ENCODE data around the gene CACNA2D3.

The CACNA2D3 gene

DNA sequence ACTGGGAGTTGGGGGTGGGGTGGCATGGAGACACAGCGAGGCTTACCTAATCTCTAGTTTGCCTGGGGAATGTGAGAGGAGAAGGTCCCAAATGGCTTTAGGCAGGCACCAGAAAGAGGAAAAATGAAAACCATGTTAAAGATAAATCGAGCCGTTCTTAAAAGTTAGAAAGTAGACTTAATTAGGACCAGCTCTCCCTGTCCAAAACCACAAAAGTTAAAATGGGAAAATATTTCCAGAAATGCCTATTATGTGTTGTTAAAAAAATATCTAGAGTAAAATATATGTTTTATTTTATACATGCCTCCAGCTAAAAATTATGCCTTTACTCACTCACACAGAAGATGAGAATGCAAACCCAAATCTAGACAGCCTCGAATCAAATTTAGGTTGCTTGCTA lies 755.4 kb downstream of the CACNA2D3 start:
- no peak overlapping the region for H3K4me3 ChIP-seq (ENCODE audit: insufficient read depth, low read length, poor library complexity, severe bottlenecking)
- no peaks in the 10 kb centered on the region; the same call in 1 of the 2 replicates for H3K9me3 ChIP-seq (ENCODE audit: insufficient read depth, low read length)
- no peak overlapping the region for H3K27ac ChIP-seq (ENCODE audit: low read depth, low read length)
- H3K79me2 ChIP-seq (ENCODE audit: insufficient read depth, low read length) = no peaks in the 10 kb centered on the region
- H3K9ac ChIP-seq (ENCODE audit: low read length) = no peak overlapping the region
- H3K36me3 ChIP-seq (ENCODE audit: low read length) = no peaks in the 10 kb centered on the region
- H3K4me2 ChIP-seq (ENCODE audit: low read depth, low read length, poor library complexity, severe bottlenecking) = no peak overlapping the region
- no peaks in the 10 kb centered on the region for H3K9me2 ChIP-seq (replicated peaks; ENCODE audit: insufficient read depth, low read length)
- peaks cover 3% of the 10 kb centered on the region; the same call in 1 of the 2 replicates for H3K27me3 ChIP-seq (ENCODE audit: low read length)
- H4K20me1 ChIP-seq (ENCODE audit: low read depth, low read length) = no peaks in the 10 kb centered on the region
- H3F3A ChIP-seq (ENCODE audit: insufficient read depth) = no peaks in the 10 kb centered on the region
- TF ChIP-seq EZH2phosphoT487 (conservative IDR thresholded peaks at IDR 0.05; ENCODE audit: low read length) = no peak
- TF ChIP-seq, protein P1, sequence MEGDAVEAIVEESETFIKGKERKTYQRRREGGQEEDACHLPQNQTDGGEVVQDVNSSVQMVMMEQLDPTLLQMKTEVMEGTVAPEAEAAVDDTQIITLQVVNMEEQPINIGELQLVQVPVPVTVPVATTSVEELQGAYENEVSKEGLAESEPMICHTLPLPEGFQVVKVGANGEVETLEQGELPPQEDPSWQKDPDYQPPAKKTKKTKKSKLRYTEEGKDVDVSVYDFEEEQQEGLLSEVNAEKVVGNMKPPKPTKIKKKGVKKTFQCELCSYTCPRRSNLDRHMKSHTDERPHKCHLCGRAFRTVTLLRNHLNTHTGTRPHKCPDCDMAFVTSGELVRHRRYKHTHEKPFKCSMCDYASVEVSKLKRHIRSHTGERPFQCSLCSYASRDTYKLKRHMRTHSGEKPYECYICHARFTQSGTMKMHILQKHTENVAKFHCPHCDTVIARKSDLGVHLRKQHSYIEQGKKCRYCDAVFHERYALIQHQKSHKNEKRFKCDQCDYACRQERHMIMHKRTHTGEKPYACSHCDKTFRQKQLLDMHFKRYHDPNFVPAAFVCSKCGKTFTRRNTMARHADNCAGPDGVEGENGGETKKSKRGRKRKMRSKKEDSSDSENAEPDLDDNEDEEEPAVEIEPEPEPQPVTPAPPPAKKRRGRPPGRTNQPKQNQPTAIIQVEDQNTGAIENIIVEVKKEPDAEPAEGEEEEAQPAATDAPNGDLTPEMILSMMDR (IDR thresholded peaks at IDR 0.05; ENCODE audit: insufficient read depth, low read length, poor library complexity, severe bottlenecking) = no peak
- no peak overlapping the region for H2AFZ ChIP-seq (ENCODE audit: low read depth, low read length, severe bottlenecking)

DNA sequence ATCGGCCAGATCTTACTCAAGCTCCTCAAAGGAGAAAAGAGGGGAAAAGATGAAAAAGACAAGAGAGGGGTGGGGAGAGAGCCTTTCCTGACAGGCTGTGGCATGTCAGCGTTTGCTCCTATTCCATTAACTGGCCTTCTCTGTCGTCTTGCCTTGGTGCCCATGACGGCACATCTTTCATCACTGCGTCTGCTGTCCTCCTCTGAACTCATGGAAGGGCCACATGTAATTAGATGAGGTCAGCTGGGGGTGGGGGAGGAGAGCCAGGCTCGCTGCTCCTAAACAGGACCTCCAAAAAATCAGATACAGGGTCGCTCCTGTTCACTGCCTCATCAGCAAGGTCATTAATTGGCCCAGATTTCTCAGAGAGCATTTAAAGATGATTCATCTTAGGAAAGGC lies 755.8 kb downstream of the CACNA2D3 start:
- Histone ChIP-seq H3K27me3 (ENCODE audit: low read length) (peaks cover 3% of the 10 kb centered on the region; the same call in 1 of the 2 replicates), H3F3A (ENCODE audit: insufficient read depth) (no peaks in the 10 kb centered on the region), H4K20me1 (ENCODE audit: low read depth, low read length) (no peaks in the 10 kb centered on the region), H3K36me3 (ENCODE audit: low read length) (no peaks in the 10 kb centered on the region), H2AFZ (ENCODE audit: low read depth, low read length, severe bottlenecking) (no peak overlapping the region), H3K9ac (ENCODE audit: low read length) (no peak overlapping the region), H3K9me3 (ENCODE audit: insufficient read depth, low read length) (no peaks in the 10 kb centered on the region; the same call in 1 of the 2 replicates), H3K4me3 (ENCODE audit: insufficient read depth, low read length, poor library complexity, severe bottlenecking) (no peak overlapping the region), H3K4me2 (ENCODE audit: low read depth, low read length, poor library complexity, severe bottlenecking) (no peak overlapping the region), H3K9me2 (replicated peaks; ENCODE audit: insufficient read depth, low read length) (no peaks in the 10 kb centered on the region), H3K79me2 (ENCODE audit: insufficient read depth, low read length) (no peaks in the 10 kb centered on the region), H3K27ac (ENCODE audit: low read depth, low read length) (no peak overlapping the region)
- no peak for TF ChIP-seq EZH2phosphoT487 (conservative IDR thresholded peaks at IDR 0.05; ENCODE audit: low read length)
- TF ChIP-seq, protein P1 (IDR thresholded peaks at IDR 0.05; ENCODE audit: insufficient read depth, low read length, poor library complexity, severe bottlenecking) = no peak

DNA sequence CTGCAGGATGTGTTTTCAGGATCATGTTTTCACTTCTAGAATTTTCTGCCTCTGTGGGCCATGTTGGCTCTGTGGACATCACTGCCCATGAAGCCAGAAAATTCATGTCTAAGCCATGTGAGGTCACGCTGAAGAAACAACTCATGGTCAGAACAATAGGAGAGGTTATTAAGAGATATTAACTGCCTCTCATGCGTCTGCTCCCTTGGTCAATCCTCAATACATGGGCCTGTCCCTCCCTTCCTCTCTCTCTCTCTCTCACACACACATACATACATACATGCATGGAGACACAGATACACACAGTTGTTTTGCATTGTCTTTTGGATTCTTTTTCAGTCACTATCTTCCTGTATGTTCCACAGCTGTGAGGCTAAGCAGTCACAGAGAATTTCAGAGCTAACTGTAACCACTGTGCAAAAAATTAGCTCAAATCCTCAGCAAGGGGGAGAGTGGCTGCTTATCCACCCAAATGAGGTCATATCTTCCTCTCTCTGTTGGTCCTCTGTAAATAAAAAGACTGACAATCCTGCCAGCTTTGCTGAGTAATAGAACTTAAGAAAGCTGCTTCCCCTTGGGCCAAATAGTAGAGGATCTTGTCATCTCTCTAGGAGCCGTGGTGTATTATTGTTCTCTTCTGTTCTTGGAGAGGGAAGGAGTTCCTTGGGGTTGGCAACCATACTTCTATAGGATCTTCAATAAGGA lies 759.9 kb downstream of the CACNA2D3 start:
- no peak overlapping the region for H2AFZ ChIP-seq (ENCODE audit: low read depth, low read length, severe bottlenecking)
- no peak overlapping the region for H3K27ac ChIP-seq (ENCODE audit: low read depth, low read length)
- H3K4me2 ChIP-seq (ENCODE audit: low read depth, low read length, poor library complexity, severe bottlenecking) = no peak overlapping the region
- no peak for TF ChIP-seq EZH2phosphoT487 (conservative IDR thresholded peaks at IDR 0.05; ENCODE audit: low read length)
- TF ChIP-seq, protein P1 (IDR thresholded peaks at IDR 0.05; ENCODE audit: insufficient read depth, low read length, poor library complexity, severe bottlenecking) = no peak
- no peak overlapping the region for H3K4me3 ChIP-seq (ENCODE audit: insufficient read depth, low read length, poor library complexity, severe bottlenecking)
- H3K9me2 ChIP-seq (replicated peaks; ENCODE audit: insufficient read depth, low read length) = no peaks in the 10 kb centered on the region
- no peaks in the 10 kb centered on the region for H3F3A ChIP-seq (ENCODE audit: insufficient read depth)
- no peaks in the 10 kb centered on the region for H3K36me3 ChIP-seq (ENCODE audit: low read length)
- H3K27me3 ChIP-seq (ENCODE audit: low read length) = peaks cover 3% of the 10 kb centered on the region; the same call in 1 of the 2 replicates
- no peaks in the 10 kb centered on the region; the same call in 1 of the 2 replicates for H3K9me3 ChIP-seq (ENCODE audit: insufficient read depth, low read length)
- H3K9ac ChIP-seq (ENCODE audit: low read length) = no peak overlapping the region
- no peaks in the 10 kb centered on the region for H4K20me1 ChIP-seq (ENCODE audit: low read depth, low read length)
- no peaks in the 10 kb centered on the region for H3K79me2 ChIP-seq (ENCODE audit: insufficient read depth, low read length)

Measured in SU-DHL-6 (cell line).